ENCODE measurements around the gene CXCL5. TPM values are rescaled to one million over a fixed set of nuclear protein-coding genes. Genes with fewer than 3 reads are reported as not detected.

CXCL5 gene
- total RNA-seq, 1 experiment from 2014 or later, result not detected

DNA sequence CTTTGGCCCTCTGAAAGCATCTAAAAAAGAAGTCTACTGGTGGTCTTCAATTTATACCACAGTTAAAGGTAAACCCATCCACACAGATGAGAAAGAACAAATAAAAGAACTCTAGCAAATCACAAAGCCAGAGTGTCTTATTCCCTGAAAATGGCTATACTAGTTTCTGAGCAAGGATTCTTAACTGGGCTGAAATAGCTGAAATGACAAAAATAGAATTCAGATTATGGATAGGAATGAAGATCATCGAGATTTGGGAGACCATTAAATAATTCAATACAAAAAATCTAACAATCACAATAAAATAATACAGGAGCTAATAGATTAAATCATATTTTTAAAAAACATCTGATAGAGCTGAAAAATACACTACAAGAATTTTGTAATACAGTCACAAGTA lies 28.5 kb downstream of the CXCL5 start:
- intact Hi-C loops (cut with micrococcal nuclease; ENCODE audit: unreplicated experiment), result no loop called here
- no peaks in the 10 kb centered on the region for H4K20me1 ChIP-seq (ENCODE audit: insufficient read depth)
- H3K4me1 ChIP-seq (replicated peaks; ENCODE audit: insufficient read depth), result no peaks in the 10 kb centered on the region
- DNase-seq, result no peak
- H3K27me3 ChIP-seq (ENCODE audit: insufficient read depth, low read depth), result no peaks in the 10 kb centered on the region
- no peaks in the 10 kb centered on the region for H3K9me2 ChIP-seq (ENCODE audit: insufficient read depth)
- TF ChIP-seq, protein P1, sequence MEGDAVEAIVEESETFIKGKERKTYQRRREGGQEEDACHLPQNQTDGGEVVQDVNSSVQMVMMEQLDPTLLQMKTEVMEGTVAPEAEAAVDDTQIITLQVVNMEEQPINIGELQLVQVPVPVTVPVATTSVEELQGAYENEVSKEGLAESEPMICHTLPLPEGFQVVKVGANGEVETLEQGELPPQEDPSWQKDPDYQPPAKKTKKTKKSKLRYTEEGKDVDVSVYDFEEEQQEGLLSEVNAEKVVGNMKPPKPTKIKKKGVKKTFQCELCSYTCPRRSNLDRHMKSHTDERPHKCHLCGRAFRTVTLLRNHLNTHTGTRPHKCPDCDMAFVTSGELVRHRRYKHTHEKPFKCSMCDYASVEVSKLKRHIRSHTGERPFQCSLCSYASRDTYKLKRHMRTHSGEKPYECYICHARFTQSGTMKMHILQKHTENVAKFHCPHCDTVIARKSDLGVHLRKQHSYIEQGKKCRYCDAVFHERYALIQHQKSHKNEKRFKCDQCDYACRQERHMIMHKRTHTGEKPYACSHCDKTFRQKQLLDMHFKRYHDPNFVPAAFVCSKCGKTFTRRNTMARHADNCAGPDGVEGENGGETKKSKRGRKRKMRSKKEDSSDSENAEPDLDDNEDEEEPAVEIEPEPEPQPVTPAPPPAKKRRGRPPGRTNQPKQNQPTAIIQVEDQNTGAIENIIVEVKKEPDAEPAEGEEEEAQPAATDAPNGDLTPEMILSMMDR (conservative IDR thresholded peaks at IDR 0.05), result no peak
- TF ChIP-seq EZH2 (IDR thresholded peaks at IDR 0.05; ENCODE audit: low read depth), result no peak
- H3K4me2 ChIP-seq, result no peak overlapping the region
- H3K79me2 ChIP-seq (ENCODE audit: low read depth), result no peaks in the 10 kb centered on the region
- no peak overlapping the region for H3K4me3 ChIP-seq
- no peaks in the 10 kb centered on the region for H3K36me3 ChIP-seq (ENCODE audit: low read depth)
- no peaks in the 10 kb centered on the region for H3F3A ChIP-seq (ENCODE audit: insufficient read depth, low read depth)
- ChIA-PET POLR2A (ENCODE audit: unreplicated experiment) (no interaction called here), CTCF (no interaction called here)
- H3K9me3 ChIP-seq (ENCODE audit: insufficient read depth, low read depth), result 0 out of 2 replicates have a peak, but pooled peaks cover 3% of the 10 kb centered on the region
- H3K27ac ChIP-seq, result no peak overlapping the region
- no TSS peak for BruUV-seq (replicated peaks)
- no peak overlapping the region for H2AFZ ChIP-seq

- Histone ChIP-seq H3K27me3 (ENCODE audit: insufficient read depth, low read depth) (no peaks in the 10 kb centered on the region), H3K79me2 (ENCODE audit: low read depth) (no peaks in the 10 kb centered on the region), H4K20me1 (ENCODE audit: insufficient read depth) (no peaks in the 10 kb centered on the region), H3K27ac (no peak overlapping the region), H2AFZ (no peak overlapping the region), H3K9me3 (ENCODE audit: insufficient read depth, low read depth) (0 out of 2 replicates have a peak, but pooled peaks cover 3% of the 10 kb centered on the region), H3K4me3 (no peak overlapping the region), H3K36me3 (ENCODE audit: low read depth) (no peaks in the 10 kb centered on the region), H3K4me1 (replicated peaks; ENCODE audit: insufficient read depth) (no peaks in the 10 kb centered on the region), H3K9me2 (ENCODE audit: insufficient read depth) (no peaks in the 10 kb centered on the region), H3K4me2 (no peak overlapping the region), H3F3A (ENCODE audit: insufficient read depth, low read depth) (no peaks in the 10 kb centered on the region)
- DNase-seq, result no peak
- TF ChIP-seq, protein P1 (conservative IDR thresholded peaks at IDR 0.05), result no peak
- TF ChIP-seq EZH2 (IDR thresholded peaks at IDR 0.05; ENCODE audit: low read depth), result no peak
- intact Hi-C loops (cut with micrococcal nuclease; ENCODE audit: unreplicated experiment), result no loop called here
- CTCF ChIA-PET, result no interaction called here
- POLR2A ChIA-PET (ENCODE audit: unreplicated experiment), result interaction anchor here (0.6 kb wide), 1 partner anchor 53 kb away, joined by 4 read pairs; no protein-coding TSS in a partner anchor
- BruUV-seq (replicated peaks), result no TSS peak
Observed at GRCh38 chr4:73967866-73968265, 30.6 kb downstream of the CXCL5 start.

DNA sequence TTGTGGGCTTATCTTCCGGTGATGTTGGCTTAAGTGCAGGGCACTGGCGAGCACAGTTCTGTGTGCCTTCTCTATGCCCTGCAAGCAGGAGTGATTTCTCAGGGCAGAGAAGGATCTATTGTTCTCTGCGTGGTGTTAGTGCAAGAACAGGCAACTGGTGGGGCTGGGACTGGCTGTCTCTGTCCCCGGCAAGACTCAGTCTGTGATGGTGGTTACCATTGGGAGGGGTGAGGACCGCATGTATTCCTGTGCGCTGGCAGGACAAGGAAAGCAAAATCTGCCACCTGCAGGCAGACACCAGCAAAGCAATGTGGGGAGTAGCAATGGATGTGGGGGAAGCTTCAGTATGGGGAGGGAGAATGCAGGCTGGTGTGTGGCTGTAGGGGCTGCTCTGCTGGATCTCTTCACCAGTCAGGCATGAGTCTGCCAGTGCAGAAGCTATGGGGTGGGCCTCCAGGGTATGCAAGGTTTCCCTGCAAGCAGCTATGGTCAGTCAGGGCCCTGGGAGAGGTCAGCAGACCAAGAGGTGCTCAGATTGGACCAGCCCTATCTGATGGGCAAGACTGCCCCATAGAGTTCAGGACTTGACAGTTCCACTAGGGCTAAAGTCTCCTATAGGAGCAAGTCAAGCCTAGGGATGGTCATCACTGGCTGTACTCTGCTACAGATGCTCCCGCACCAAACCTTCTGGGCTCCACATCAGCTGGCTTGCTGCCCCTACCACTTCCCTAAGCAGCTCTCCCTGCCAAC lies 33.4 kb downstream of the CXCL5 start:
- no peaks in the 10 kb centered on the region for H3F3A ChIP-seq (ENCODE audit: insufficient read depth, low read depth)
- H3K27ac ChIP-seq, result no peak overlapping the region
- H3K4me2 ChIP-seq, result no peak overlapping the region
- no TSS peak for BruUV-seq (replicated peaks)
- H3K4me3 ChIP-seq, result no peak overlapping the region
- POLR2A ChIA-PET (ENCODE audit: unreplicated experiment), result interaction anchor here (0.6 kb wide), 1 partner anchor 17 kb away, joined by 3 read pairs; no protein-coding TSS in a partner anchor
- TF ChIP-seq, protein P1 (conservative IDR thresholded peaks at IDR 0.05), result no peak
- TF ChIP-seq EZH2 (IDR thresholded peaks at IDR 0.05; ENCODE audit: low read depth), result no peak
- no peaks in the 10 kb centered on the region for H3K9me2 ChIP-seq (ENCODE audit: insufficient read depth)
- no peaks in the 10 kb centered on the region for H4K20me1 ChIP-seq (ENCODE audit: insufficient read depth)
- no peak for DNase-seq
- no peaks in the 10 kb centered on the region for H3K36me3 ChIP-seq (ENCODE audit: low read depth)
- intact Hi-C loops (cut with micrococcal nuclease; ENCODE audit: unreplicated experiment), result no loop called here
- no peak overlapping the region for H2AFZ ChIP-seq
- CTCF ChIA-PET, result no interaction called here
- no peaks in the 10 kb centered on the region for H3K9me3 ChIP-seq (ENCODE audit: insufficient read depth, low read depth)
- no peaks in the 10 kb centered on the region for H3K4me1 ChIP-seq (replicated peaks; ENCODE audit: insufficient read depth)
- no peaks in the 10 kb centered on the region for H3K79me2 ChIP-seq (ENCODE audit: low read depth)
- no peaks in the 10 kb centered on the region for H3K27me3 ChIP-seq (ENCODE audit: insufficient read depth, low read depth)

Data from PC-9 (cell line).